ENCODE data around the gene TMEM214.
A peak's percentile ranks its signal among the peaks of the same experiment; 100 is the strongest.

The TMEM214 gene

GRCh38 chr2:27013738-27014137 is 19.0 kb upstream of the TMEM214 start:
- no peak for DNase-seq

GRCh38 chr2:27014771-27015433 is 17.9 kb upstream of the TMEM214 start:
- no peak for DNase-seq

- DNase-seq: peak in 2 of 5 donors; percentile 34 to 43
Observed at GRCh38 chr2:27016801-27017325, 15.9 kb upstream of the TMEM214 start.

- DNase-seq: no peak
Observed at GRCh38 chr2:27018142-27018541, 14.6 kb upstream of the TMEM214 start.

GRCh38 chr2:27019459-27019858 is 13.3 kb upstream of the TMEM214 start:
- no peak for DNase-seq

GRCh38 chr2:27019931-27020855 is 12.6 kb upstream of the TMEM214 start:
- DNase-seq: no peak

- no peak for DNase-seq
Observed at GRCh38 chr2:27021253-27022049, 11.3 kb upstream of the TMEM214 start.

- DNase-seq: no peak
Observed at GRCh38 chr2:27023740-27024139, 9.0 kb upstream of the TMEM214 start.

- DNase-seq: no peak
Observed at GRCh38 chr2:27024188-27024587, 8.6 kb upstream of the TMEM214 start.

- no peak for DNase-seq
Observed at GRCh38 chr2:27024812-27025211, 8.0 kb upstream of the TMEM214 start.

GRCh38 chr2:27025281-27025800 is 7.4 kb upstream of the TMEM214 start:
- no peak for DNase-seq

GRCh38 chr2:27025861-27026851 is 6.6 kb upstream of the TMEM214 start:
- DNase-seq: no peak

- DNase-seq: no peak
Observed at GRCh38 chr2:27027211-27027651, 5.5 kb upstream of the TMEM214 start.

GRCh38 chr2:27029051-27029450 is 3.7 kb upstream of the TMEM214 start:
- no peak for DNase-seq

GRCh38 chr2:27033253-27033852 is 588 bp downstream of the TMEM214 start:
- DNase-seq: peak in 1 of 5 donors; percentile 4

- no peak for DNase-seq
Observed at GRCh38 chr2:27038012-27038411, 5.2 kb downstream of the TMEM214 start.

GRCh38 chr2:27038631-27039339 is 6.0 kb downstream of the TMEM214 start:
- no peak for DNase-seq

- no peak for DNase-seq
Observed at GRCh38 chr2:27039426-27039825, 6.7 kb downstream of the TMEM214 start.

GRCh38 chr2:27039871-27040270 is 7.1 kb downstream of the TMEM214 start:
- no peak for DNase-seq

- no peak for DNase-seq
Observed at GRCh38 chr2:27040282-27040681, 7.5 kb downstream of the TMEM214 start.

Data from T-helper 1 cell (primary cell).